HG03095 (cell line): ENCODE measurements around the gene TMEM134.
"Not testable (repeated sequence)": the region's sequence is repeated elsewhere in the genome, so short reads cannot be mapped to it uniquely, and the experiment has no call there.

Source experiments
- ATAC-seq: cut with Tn5 transposase; IDR thresholded peaks from one replicate; pipeline ENCODE4 v1.9.1; 2021; ENCODE audit warnings: moderate library complexity; ENCODE audit not compliant: unreplicated experiment

TMEM134 gene

GRCh38 chr11:67468759-67469507 is at the start of gene TMEM134:
TMEM134 (minus strand) TSS chr11:67469251; CDS start chr11:67469192, 59 bp downstream.
- ATAC-seq: peak; percentile 51

- ATAC-seq: no peak
Measured at GRCh38 chr11:67517784-67518552, 48.9 kb upstream of the TMEM134 start.

- ATAC-seq: no peak
Measured at GRCh38 chr11:67516806-67517205, 47.8 kb upstream of the TMEM134 start.

GRCh38 chr11:67514116-67514515 is 45.1 kb upstream of the TMEM134 start:
- no peak for ATAC-seq

- not testable (repeated sequence) for ATAC-seq
Measured at GRCh38 chr11:67511558-67511957, 42.5 kb upstream of the TMEM134 start.

GRCh38 chr11:67510023-67510345 is 40.9 kb upstream of the TMEM134 start:
- no peak for ATAC-seq

GRCh38 chr11:67508486-67509121 is 39.6 kb upstream of the TMEM134 start:
- peak; percentile 34 for ATAC-seq

GRCh38 chr11:67507864-67508485 is 38.9 kb upstream of the TMEM134 start, which contains the start of gene CDK2AP2:
CDK2AP2 (minus strand) TSS chr11:67508162; CDS start chr11:67508082, 80 bp downstream.
- ATAC-seq: peak; percentile 65

GRCh38 chr11:67507242-67507863 is 38.3 kb upstream of the TMEM134 start:
- no peak for ATAC-seq

GRCh38 chr11:67506426-67507051 is 37.5 kb upstream of the TMEM134 start:
- ATAC-seq: no peak

- ATAC-seq: no peak
Measured at GRCh38 chr11:67505605-67506396, 36.8 kb upstream of the TMEM134 start.

GRCh38 chr11:67504950-67505581 is 36.0 kb upstream of the TMEM134 start, which contains the start of gene PITPNM1:
PITPNM1 (minus strand) TSS chr11:67505363; CDS start chr11:67504180, 1,183 bp downstream.
- ATAC-seq: no peak

GRCh38 chr11:67504005-67504949 is 35.2 kb upstream of the TMEM134 start:
- ATAC-seq: no peak

GRCh38 chr11:67503119-67504004 is 34.3 kb upstream of the TMEM134 start:
- no peak for ATAC-seq

GRCh38 chr11:67502328-67502979 is 33.4 kb upstream of the TMEM134 start:
- ATAC-seq: no peak

GRCh38 chr11:67501854-67502253 is 32.8 kb upstream of the TMEM134 start:
- no peak for ATAC-seq
